T-helper 17 cell (primary cell): ENCODE measurements around the gene FAM81A. TPM values are rescaled to one million over a fixed set of nuclear protein-coding genes. Genes with fewer than 3 reads are reported as not detected.
"Not testable (repeated sequence)": the region's sequence is repeated elsewhere in the genome, so short reads cannot be mapped to it uniquely, and the experiment has no call there.

Experiments
- ATAC-seq: fragments of 150-1000 bp; cut with Tn5 transposase; 2 replicates; pipeline ENCODE4 v1.10.0; 2021; ENCODE audit warnings: mild to moderate bottlenecking, moderate library complexity
- DNase-seq, 3 donors: peaks; one replicate each; pipeline versions ENCODE4 v3.0.0 to v3.0.0-alpha.2; 2020 to 2021
- H3K9me3 ChIP-seq: one replicate; pipeline ENCODE4 v1.7.0; 2013; ENCODE audit warnings: low read length, mild to moderate bottlenecking; ENCODE audit not compliant: control insufficient read depth, poor library complexity, severe bottlenecking
- H3K27ac Mint-ChIP-seq: one replicate; pipeline ENCODE4 v1.8.0; 2022; ENCODE audit warnings: mild to moderate bottlenecking, moderate library complexity, mixed read lengths
- H3K27me3 Mint-ChIP-seq: one replicate; pipeline ENCODE4 v1.8.0; 2022; ENCODE audit warnings: mixed read lengths
- H3K36me3 Mint-ChIP-seq: one replicate; pipeline ENCODE4 v1.8.0; 2022; ENCODE audit warnings: low read depth, mixed read lengths
- H3K4me1 Mint-ChIP-seq: one replicate; pipeline ENCODE4 v1.8.0; 2022; ENCODE audit warnings: mild to moderate bottlenecking, mixed read lengths
- H3K4me3 Mint-ChIP-seq: one replicate; pipeline ENCODE4 v1.8.0; 2022; ENCODE audit warnings: mild to moderate bottlenecking, moderate library complexity, mixed read lengths
- total RNA-seq, 4 donors: library from RNA in 2 of 4; stranded (reverse) in 2 of 4; gene quantifications; one replicate each; pipeline ENCODE4 v1.2.3 and lab custom pipeline; 2022 to 2026

The FAM81A gene
- total RNA-seq, 2 donors from 2014 or later = not detected

DNA sequence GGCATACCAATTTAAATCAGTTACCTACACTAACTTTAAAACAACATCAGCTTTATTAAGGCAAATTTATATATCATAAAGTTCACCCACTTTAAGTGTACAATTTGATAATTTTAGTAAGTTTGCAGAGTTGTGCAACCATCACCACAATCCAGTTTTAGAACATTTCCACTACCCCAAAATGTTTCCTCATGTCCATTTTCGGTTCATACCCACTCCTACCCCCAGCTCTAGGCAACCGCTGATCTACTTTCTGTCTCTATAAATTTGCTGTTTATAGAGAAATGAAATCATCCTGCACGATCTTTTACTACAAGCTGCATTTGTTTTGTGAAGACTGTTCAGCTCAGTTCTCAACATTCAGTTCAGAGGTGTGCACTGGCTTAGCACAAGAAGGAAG, 31.5 kb upstream of the FAM81A start:
- Mint-ChIP-seq H3K4me3 (no peak overlapping the region), H3K27me3 (peaks cover 12% of the 10 kb centered on the region), H3K4me1 (peaks cover 9% of the 10 kb centered on the region), H3K27ac (no peak overlapping the region), H3K36me3 (no peaks in the 10 kb centered on the region)
- ATAC-seq (no peak), DNase-seq (no peak)
- H3K9me3 ChIP-seq = no peaks in the 10 kb centered on the region

DNA sequence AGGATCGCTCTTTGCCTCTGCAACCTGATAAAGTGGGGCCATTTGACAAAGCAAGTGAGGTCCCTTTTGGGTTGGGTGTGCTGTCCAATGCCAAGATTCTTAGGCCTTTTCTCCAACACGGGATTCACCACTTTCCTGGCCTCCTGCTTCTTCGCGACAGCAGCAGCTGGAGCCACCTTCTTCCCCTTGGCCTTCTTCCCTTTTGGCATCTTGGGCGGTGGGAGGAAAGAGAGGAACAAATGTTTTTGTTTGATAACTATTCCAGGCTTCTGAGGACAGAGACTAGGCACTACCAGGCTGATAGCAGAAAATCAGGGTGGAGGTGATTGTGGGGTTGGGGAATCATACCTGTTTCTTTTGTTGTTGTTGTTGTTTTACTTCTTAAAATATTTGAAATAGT, 30.0 kb upstream of the FAM81A start:
- Mint-ChIP-seq H3K27me3 (peaks cover 7% of the 10 kb centered on the region), H3K27ac (no peak overlapping the region), H3K4me1 (peaks cover 16% of the 10 kb centered on the region), H3K4me3 (no peak overlapping the region), H3K36me3 (no peaks in the 10 kb centered on the region)
- H3K9me3 ChIP-seq = no peaks in the 10 kb centered on the region
- ATAC-seq = no peak
- DNase-seq = no peak

GRCh38 chr15:59410391-59410896, 27.5 kb upstream of the FAM81A start:
- ATAC-seq = no peak
- no peak overlapping the region for H3K27ac Mint-ChIP-seq
- no peak for DNase-seq
- peaks cover 7% of the 10 kb centered on the region for H3K27me3 Mint-ChIP-seq
- H3K9me3 ChIP-seq = no peaks in the 10 kb centered on the region
- H3K36me3 Mint-ChIP-seq = no peaks in the 10 kb centered on the region
- no peak overlapping the region for H3K4me3 Mint-ChIP-seq
- H3K4me1 Mint-ChIP-seq = peaks cover 29% of the 10 kb centered on the region

- H3K27me3 Mint-ChIP-seq = peaks cover 15% of the 10 kb centered on the region
- H3K9me3 ChIP-seq = no peaks in the 10 kb centered on the region
- ATAC-seq (no peak), DNase-seq (no peak)
- no peak overlapping the region for H3K4me3 Mint-ChIP-seq
- no peaks in the 10 kb centered on the region for H3K36me3 Mint-ChIP-seq
- H3K4me1 Mint-ChIP-seq = peaks cover 29% of the 10 kb centered on the region
- H3K27ac Mint-ChIP-seq = no peak overlapping the region
Measured at GRCh38 chr15:59413577-59413976, 24.4 kb upstream of the FAM81A start.

- no peaks in the 10 kb centered on the region for H3K9me3 ChIP-seq
- DNase-seq = no peak
- no peaks in the 10 kb centered on the region for H3K36me3 Mint-ChIP-seq
- no peak overlapping the region for H3K4me3 Mint-ChIP-seq
- H3K27ac Mint-ChIP-seq = no peak overlapping the region
- ATAC-seq = no peak
- H3K27me3 Mint-ChIP-seq = peaks cover 8% of the 10 kb centered on the region
- H3K4me1 Mint-ChIP-seq = peaks cover 22% of the 10 kb centered on the region
Measured at GRCh38 chr15:59416816-59417215, 21.2 kb upstream of the FAM81A start.

DNA sequence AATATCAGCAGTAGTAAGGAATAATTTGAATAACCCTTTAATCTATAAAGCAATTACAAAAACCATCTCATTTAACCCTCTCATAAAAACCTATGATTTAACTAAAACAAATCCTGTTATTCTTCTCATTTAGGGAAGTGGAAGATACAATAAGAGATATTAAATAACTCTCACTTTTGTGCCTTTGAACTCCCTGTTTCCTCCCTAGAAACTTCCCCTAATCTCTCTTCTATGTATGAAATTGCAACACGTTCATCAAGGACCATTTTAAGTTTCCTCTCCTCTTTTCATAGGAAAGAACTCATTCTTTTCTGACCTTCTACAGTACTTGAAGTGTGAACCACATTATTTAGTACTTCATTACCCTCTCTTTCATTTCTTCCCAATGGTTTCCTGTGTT, 18.8 kb upstream of the FAM81A start:
- H3K36me3 Mint-ChIP-seq = no peaks in the 10 kb centered on the region
- no peak overlapping the region for H3K27ac Mint-ChIP-seq
- DNase-seq (no peak), ATAC-seq (no peak)
- H3K4me3 Mint-ChIP-seq = no peak overlapping the region
- peaks cover 19% of the 10 kb centered on the region for H3K27me3 Mint-ChIP-seq
- peaks cover 7% of the 10 kb centered on the region for H3K4me1 Mint-ChIP-seq
- no peaks in the 10 kb centered on the region for H3K9me3 ChIP-seq

GRCh38 chr15:59420108-59420507, 17.9 kb upstream of the FAM81A start:
- H3K4me1 Mint-ChIP-seq = peaks cover 3% of the 10 kb centered on the region
- H3K4me3 Mint-ChIP-seq = no peak overlapping the region
- peaks cover 25% of the 10 kb centered on the region for H3K27me3 Mint-ChIP-seq
- no peak overlapping the region for H3K27ac Mint-ChIP-seq
- no peaks in the 10 kb centered on the region for H3K9me3 ChIP-seq
- DNase-seq (no peak), ATAC-seq (no peak)
- no peaks in the 10 kb centered on the region for H3K36me3 Mint-ChIP-seq

DNA sequence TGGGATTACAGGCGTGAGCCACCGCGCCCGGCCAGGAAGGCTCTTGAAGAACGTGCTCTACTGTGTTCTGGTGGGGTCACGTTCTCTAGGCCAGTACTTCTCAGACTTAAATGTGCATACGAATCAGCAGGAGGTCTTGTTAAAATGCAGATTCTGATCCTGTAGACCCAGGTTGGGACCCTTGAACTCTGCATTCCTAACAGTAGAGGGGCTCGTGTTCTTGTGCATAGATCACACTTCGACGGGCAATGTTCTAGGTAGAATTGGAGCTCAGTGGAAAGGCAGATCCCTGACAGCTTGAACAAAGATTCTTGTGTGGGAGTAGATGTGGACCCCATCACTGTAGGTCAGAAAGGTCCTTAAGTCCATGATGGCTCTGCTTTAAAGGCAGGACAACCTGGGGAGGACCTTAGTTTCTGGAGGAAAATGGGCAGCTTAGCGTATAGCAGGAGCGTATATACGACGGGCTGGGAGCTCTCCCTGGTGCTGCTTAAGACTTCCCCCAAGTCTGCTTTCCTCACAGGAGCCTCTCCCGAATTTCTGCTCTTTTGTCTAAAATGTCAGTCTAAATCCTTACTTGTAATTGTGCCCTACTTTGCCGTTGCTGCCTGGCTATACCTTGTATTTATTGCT, 16.9 kb upstream of the FAM81A start:
- DNase-seq = no peak
- H3K4me3 Mint-ChIP-seq = no peak overlapping the region
- peaks cover 24% of the 10 kb centered on the region for H3K27me3 Mint-ChIP-seq
- H3K4me1 Mint-ChIP-seq = peaks cover 3% of the 10 kb centered on the region
- no peak overlapping the region for H3K27ac Mint-ChIP-seq
- no peak for ATAC-seq
- H3K36me3 Mint-ChIP-seq = no peaks in the 10 kb centered on the region
- H3K9me3 ChIP-seq = no peaks in the 10 kb centered on the region

DNA sequence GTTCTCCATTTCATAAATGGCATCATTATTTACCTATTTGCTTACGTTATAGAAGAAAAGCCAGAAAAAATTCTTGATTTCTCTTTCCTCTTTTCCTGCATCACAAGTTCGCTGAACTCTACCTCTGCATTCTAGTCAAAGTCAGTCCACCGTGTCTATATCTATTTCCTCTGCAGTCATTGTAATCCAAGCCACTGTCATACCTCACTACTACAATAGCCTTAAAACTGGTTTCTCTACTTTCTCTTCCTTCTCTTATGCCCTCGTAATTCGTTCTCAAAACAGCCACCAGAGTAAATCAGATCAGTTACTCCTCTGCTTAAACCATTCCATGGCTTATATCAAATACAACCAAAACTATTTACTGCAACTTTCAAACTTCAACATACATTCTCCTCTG, 13.4 kb upstream of the FAM81A start:
- ATAC-seq (no peak), DNase-seq (no peak)
- Mint-ChIP-seq H3K36me3 (no peaks in the 10 kb centered on the region), H3K27me3 (peaks cover 17% of the 10 kb centered on the region), H3K4me1 (no peaks in the 10 kb centered on the region), H3K27ac (no peak overlapping the region), H3K4me3 (no peak overlapping the region)
- no peaks in the 10 kb centered on the region for H3K9me3 ChIP-seq

- H3K4me1 Mint-ChIP-seq, ATAC-seq, DNase-seq, H3K9me3 ChIP-seq, H3K36me3 Mint-ChIP-seq, H3K27ac Mint-ChIP-seq, H3K4me3 Mint-ChIP-seq: not testable (repeated sequence)
- peaks cover 21% of the 10 kb centered on the region for H3K27me3 Mint-ChIP-seq
Measured at GRCh38 chr15:59428898-59429297, 9.1 kb upstream of the FAM81A start.

GRCh38 chr15:59432389-59432788, 5.6 kb upstream of the FAM81A start:
- no peak overlapping the region for H3K27ac Mint-ChIP-seq
- no peak for ATAC-seq
- H3K4me3 Mint-ChIP-seq = no peak overlapping the region
- peaks cover 47% of the 10 kb centered on the region for H3K27me3 Mint-ChIP-seq
- peaks cover 3% of the 10 kb centered on the region for H3K9me3 ChIP-seq
- peaks cover 3% of the 10 kb centered on the region for H3K36me3 Mint-ChIP-seq
- DNase-seq = no peak
- peaks cover 9% of the 10 kb centered on the region for H3K4me1 Mint-ChIP-seq

DNA sequence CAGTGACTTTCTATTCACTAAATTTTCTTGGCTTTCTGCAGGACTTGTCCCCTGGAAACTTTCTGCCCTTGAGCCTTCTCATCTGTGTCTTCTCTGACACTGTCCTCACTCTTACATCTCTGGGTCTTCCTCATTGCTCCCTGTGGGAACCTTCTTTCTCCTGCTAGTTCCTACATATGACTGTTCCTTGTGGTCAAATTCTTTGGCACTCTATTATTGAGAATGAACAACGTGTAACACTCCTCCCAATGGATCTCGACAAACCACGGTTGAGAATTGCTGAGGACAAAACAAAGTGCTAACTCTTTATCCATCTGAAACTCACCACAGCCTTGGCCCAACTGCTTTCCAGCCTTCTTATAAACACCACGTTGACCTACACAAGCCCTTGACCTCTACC, 3.5 kb upstream of the FAM81A start:
- DNase-seq = no peak
- peaks cover 52% of the 10 kb centered on the region for H3K27me3 Mint-ChIP-seq
- H3K36me3 Mint-ChIP-seq = peaks cover 3% of the 10 kb centered on the region
- H3K4me3 Mint-ChIP-seq = no peak overlapping the region
- peaks cover 18% of the 10 kb centered on the region for H3K4me1 Mint-ChIP-seq
- ATAC-seq = no peak
- peaks cover 3% of the 10 kb centered on the region for H3K9me3 ChIP-seq
- H3K27ac Mint-ChIP-seq = no peak overlapping the region

DNA sequence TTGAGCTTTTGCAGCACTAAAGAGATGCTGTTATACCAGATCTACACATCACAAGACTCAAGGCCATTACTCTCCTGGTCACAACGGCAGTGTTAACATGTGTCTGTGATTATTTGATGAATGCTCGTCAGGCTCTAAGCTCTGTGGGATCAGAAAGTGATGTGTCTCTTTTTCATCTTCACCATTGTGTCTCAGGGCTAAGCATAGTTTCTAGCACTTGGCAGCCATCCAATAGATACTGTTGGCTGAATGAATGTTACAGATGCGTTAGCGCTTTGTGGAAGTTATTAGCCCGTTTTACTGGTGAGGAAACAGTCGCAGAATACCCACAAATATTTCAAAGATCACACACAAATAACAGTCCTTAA, 1.2 kb upstream of the FAM81A start:
- H3K27ac Mint-ChIP-seq = no peak overlapping the region
- ATAC-seq (no peak), DNase-seq (no peak)
- peaks cover 3% of the 10 kb centered on the region for H3K9me3 ChIP-seq
- peaks cover 20% of the 10 kb centered on the region for H3K4me1 Mint-ChIP-seq
- peaks cover 67% of the 10 kb centered on the region for H3K27me3 Mint-ChIP-seq
- peak overlapping the region; percentile 86 for H3K4me3 Mint-ChIP-seq
- H3K36me3 Mint-ChIP-seq = peaks cover 3% of the 10 kb centered on the region

DNA sequence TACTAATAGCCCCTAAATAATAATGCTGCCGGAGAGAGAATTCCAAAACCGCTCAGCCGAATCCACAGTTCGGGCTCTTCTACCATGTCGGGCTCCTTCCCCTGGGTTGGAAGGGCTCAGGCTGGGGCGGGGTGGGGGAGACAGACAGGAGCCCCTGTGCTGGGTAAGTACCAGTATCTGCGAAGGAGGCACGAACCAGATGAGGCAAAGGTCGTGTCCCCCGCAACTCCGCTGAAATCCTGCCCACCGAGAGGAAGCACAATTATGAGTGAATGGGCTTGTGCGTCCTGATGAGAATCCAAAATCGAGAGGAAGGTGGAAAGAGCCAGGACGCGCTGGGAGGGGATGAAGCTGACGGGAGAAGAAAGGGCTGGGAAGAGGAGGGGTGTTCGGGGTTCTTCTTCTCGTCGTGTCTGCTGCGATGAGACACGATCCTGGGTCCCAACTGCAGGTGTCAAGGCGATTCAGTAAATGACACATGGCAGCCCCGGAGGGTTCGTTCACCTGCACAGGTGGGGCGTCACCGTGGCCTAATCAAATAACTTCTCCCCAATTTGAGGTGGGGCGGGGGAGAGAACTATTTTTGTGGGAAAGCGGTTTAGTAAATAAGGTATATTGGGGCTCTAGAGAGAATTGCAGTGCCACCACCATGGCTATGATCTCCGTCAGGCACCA, 707 bp upstream of the FAM81A start:
- ATAC-seq (no peak), DNase-seq (no peak)
- peaks cover 20% of the 10 kb centered on the region for H3K4me1 Mint-ChIP-seq
- H3K27me3 Mint-ChIP-seq = peaks cover 66% of the 10 kb centered on the region
- no peak overlapping the region for H3K27ac Mint-ChIP-seq
- peaks cover 3% of the 10 kb centered on the region for H3K36me3 Mint-ChIP-seq
- peak overlapping the region; percentile 86 for H3K4me3 Mint-ChIP-seq
- peaks cover 3% of the 10 kb centered on the region for H3K9me3 ChIP-seq
